IMR-90 (cell line): ENCODE results near the gene DHRS3. TPM values are rescaled to one million over a fixed set of nuclear protein-coding genes. Genes with fewer than 3 reads are reported as not detected.

Experiments used
- ATAC-seq: fragments of 200-7000 bp; cut with Tn5 transposase; 2 replicates; pipeline ENCODE4 v1.9.1; 2020; ENCODE audit warnings: low read depth, mild to moderate bottlenecking, moderate library complexity
- BruUV-seq: library from RNA; stranded (reverse); fragments of 400-500 nt; replicated peaks from 2 replicates; lab custom pipeline; 2021; lab: Mats Ljungman, UMichigan
- CTCF ChIA-PET: fragments of 300-600 bp; formaldehyde crosslinking; extraction: SDS; loops from one replicate; lab custom pipeline; 2021; ENCODE audit warnings: antibody characterized with exemption; lab: Yijun Ruan, JAX
- POLR2A ChIA-PET: fragments of 300-600 bp; sonication (Branson Sonifier 250); formaldehyde crosslinking; loops from one replicate; lab custom pipeline; 2022; ENCODE audit warnings: antibody characterized with exemption; ENCODE audit not compliant: unreplicated experiment; lab: Charles Lee
- DNase-seq: peaks from one replicate; pipeline ENCODE4 v3.0.0; 2013
- H2AFZ ChIP-seq: replicated peaks from 2 replicates; pipeline ENCODE3; 2013; ENCODE audit warnings: low read length, mild to moderate bottlenecking; ENCODE audit not compliant: poor library complexity
- H2AK5ac ChIP-seq: 2 replicates; pipeline ENCODE4 v1.6.1; 2013; ENCODE audit warnings: low read depth, low read length, inconsistent platforms
- H2AK9ac ChIP-seq: replicated peaks from 2 replicates; pipeline ENCODE3; 2013; ENCODE audit warnings: mild to moderate bottlenecking, low read depth, low read length, moderate library complexity; ENCODE audit not compliant: poor library complexity
- H2BK120ac ChIP-seq: 2 replicates; pipeline ENCODE4 v1.6.1; 2013; ENCODE audit warnings: low read depth, low read length, inconsistent platforms
- H2BK15ac ChIP-seq: 3 replicates; pipeline ENCODE4 v1.6.1; 2013; ENCODE audit warnings: low read depth, low read length, inconsistent platforms
- H2BK20ac ChIP-seq: 2 replicates; pipeline ENCODE4 v1.6.1; 2013; ENCODE audit warnings: low read depth, mild to moderate bottlenecking, inconsistent platforms, low read length, moderate library complexity
- H2BK5ac ChIP-seq: 2 replicates; pipeline ENCODE4 v1.6.1; 2013; ENCODE audit warnings: mild to moderate bottlenecking, low read depth, low read length, inconsistent platforms; ENCODE audit not compliant: poor library complexity, severe bottlenecking
- H3K14ac ChIP-seq: replicated peaks from 2 replicates; pipeline ENCODE4 v1.6.1; 2013; ENCODE audit warnings: low read depth, low read length, inconsistent platforms
- H3K18ac ChIP-seq: 2 replicates; pipeline ENCODE4 v1.6.1; 2013; ENCODE audit warnings: low read depth, low read length, control low read depth
- H3K23ac ChIP-seq: 2 replicates; pipeline ENCODE4 v1.6.1; 2013; ENCODE audit warnings: low read depth, low read length, inconsistent platforms
- H3K27ac ChIP-seq: 2 replicates; pipeline ENCODE4 v1.5.1; 2013; ENCODE audit warnings: mild to moderate bottlenecking, control low read depth, low read length; ENCODE audit not compliant: insufficient read depth
- H3K27me3 ChIP-seq: 2 replicates; pipeline ENCODE4 v1.6.1; 2013; ENCODE audit warnings: low read length; ENCODE audit not compliant: control insufficient read depth, insufficient read depth
- H3K36me3 ChIP-seq: 2 replicates; pipeline ENCODE4 v1.6.1; 2013; ENCODE audit warnings: low read length, mixed read lengths; ENCODE audit not compliant: control insufficient read depth, insufficient read depth
- H3K4ac ChIP-seq: 2 replicates; pipeline ENCODE4 v1.6.1; 2013; ENCODE audit warnings: low read depth, low read length, inconsistent platforms
- H3K4me1 ChIP-seq: 2 replicates; pipeline ENCODE4 v1.6.1; 2013; ENCODE audit warnings: low read length, mixed read lengths; ENCODE audit not compliant: control insufficient read depth, insufficient read depth
- H3K4me2 ChIP-seq: 2 replicates; pipeline ENCODE4 v1.6.1; 2013; ENCODE audit warnings: low read depth, mild to moderate bottlenecking, control low read depth, low read length, moderate library complexity
- H3K4me3 ChIP-seq: 2 replicates; pipeline ENCODE4 v1.5.1; 2013; ENCODE audit warnings: low read depth, mild to moderate bottlenecking, control low read depth, low read length, moderate library complexity; ENCODE audit not compliant: insufficient read depth
- H3K56ac ChIP-seq: 2 replicates; pipeline ENCODE4 v1.6.1; 2013; ENCODE audit warnings: low read length, inconsistent platforms; ENCODE audit not compliant: insufficient read depth; ENCODE audit errors: extremely low read depth
- H3K79me1 ChIP-seq, 2 experiments: 2 replicates each; pipeline ENCODE4 v1.6.1; 2013; ENCODE audit warnings: low read length in 2 of 2, inconsistent platforms in 1 of 2, low read depth in 1 of 2
- H3K9ac ChIP-seq: 2 replicates; pipeline ENCODE4 v1.6.1; 2013; ENCODE audit warnings: low read depth, low read length, control low read depth
- H3K9me1 ChIP-seq: 2 replicates; pipeline ENCODE4 v1.6.1; 2013; ENCODE audit warnings: low read length, inconsistent platforms; ENCODE audit not compliant: insufficient read depth
- H3K9me3 ChIP-seq: 2 replicates; pipeline ENCODE4 v1.6.1; 2013; ENCODE audit warnings: low read length; ENCODE audit not compliant: control insufficient read depth, insufficient read depth
- H4K20me1 ChIP-seq: 2 replicates; pipeline ENCODE4 v1.6.1; 2013; ENCODE audit warnings: low read length, inconsistent platforms; ENCODE audit not compliant: insufficient read depth
- H4K5ac ChIP-seq: 2 replicates; pipeline ENCODE4 v1.6.1; 2013; ENCODE audit warnings: mild to moderate bottlenecking, low read depth, low read length, control low read depth
- H4K8ac ChIP-seq, 2 experiments: 2 replicates each; pipeline ENCODE4 v1.6.1; 2013; ENCODE audit warnings: low read depth in 2 of 2, low read length in 2 of 2, control low read depth in 1 of 2, inconsistent platforms in 1 of 2
- H4K91ac ChIP-seq: 2 replicates; pipeline ENCODE4 v1.6.1; 2013; ENCODE audit warnings: low read depth, low read length, inconsistent platforms; ENCODE audit not compliant: insufficient read depth
- BHLHE40 ChIP-seq: fragments of 150-350 bp; IDR thresholded peaks from 2 replicates; pipeline ENCODE4 v1.6.1; 2016; ENCODE audit warnings: mild to moderate bottlenecking, low read depth, low read length
- CEBPB ChIP-seq: IDR thresholded peaks from 2 replicates; pipeline ENCODE4 v1.6.1; 2012; ENCODE audit warnings: low read depth, low read length, improper control_type of control experiment
- FOS ChIP-seq: fragments of 150-350 bp; IDR thresholded peaks from 2 replicates; pipeline ENCODE4 v1.6.1; 2016; ENCODE audit warnings: low read depth, low read length
- MAFK ChIP-seq: IDR thresholded peaks from 2 replicates; pipeline ENCODE4 v1.6.1; 2012; ENCODE audit warnings: low read depth, low read length, improper control_type of control experiment
- MXI1 ChIP-seq: IDR thresholded peaks from 2 replicates; pipeline ENCODE4 v1.6.1; 2012; ENCODE audit warnings: low read depth, mild to moderate bottlenecking, low read length, moderate library complexity, borderline replicate concordance
- NFE2L2 ChIP-seq: fragments of 150-350 bp; IDR thresholded peaks from 2 replicates; pipeline ENCODE4 v1.6.1; 2016; ENCODE audit warnings: low read depth, mild to moderate bottlenecking, low read length
- RCOR1 ChIP-seq: IDR thresholded peaks from 2 replicates; pipeline ENCODE4 v1.6.1; 2012; ENCODE audit warnings: mild to moderate bottlenecking, low read length, improper control_type of control experiment; ENCODE audit not compliant: insufficient replicate concordance
- RFX5 ChIP-seq: IDR thresholded peaks from 2 replicates; pipeline ENCODE4 v1.8.0; 2012; ENCODE audit warnings: low read depth, mild to moderate bottlenecking, low read length, moderate library complexity
- WGBS, 2 experiments: methylation state at CpG; one replicate each; pipeline versions ENCODE4 v1.1.5 to v1.1.7; 2013; ENCODE audit warnings: missing lambda C conversion rate in 2 of 2; ENCODE audit not compliant: insufficient read length in 1 of 2; ENCODE audit errors: extremely low coverage in 2 of 2; 5-methylcytosine and 5-hydroxymethylcytosine counted together
- dilution Hi-C: fragments of 300-500 bp; cut with HindIII; formaldehyde crosslinking; loops from one replicate; pipeline ENCODE4 v1.14.3; 2018; ENCODE audit warnings: low sequenced_read_pairs; ENCODE audit not compliant: unreplicated experiment
- in situ Hi-C: fragments of 300-500 bp; cut with MboI; formaldehyde crosslinking; loops from 3 replicates; pipeline ENCODE4 v1.14.3; 2019; ENCODE audit warnings: low sequenced_read_pairs, inconsistent platforms, mixed read lengths
- intact Hi-C: fragments of 100-400 bp; cut with micrococcal nuclease; formaldehyde crosslinking; loops from 2 replicates; pipeline ENCODE4 v1.10.0; 2022
- polyA plus RNA-seq, 3 experiments: library from polyadenylated mRNA; depleted of rRNA; stranded (reverse); fragments of >200 nt; gene quantifications; 2 replicates each; pipeline ENCODE4 v1.2.3, GENCODE V29; 2012; ENCODE audit warnings: low replicate concordance in 1 of 3
- total RNA-seq: library from RNA; depleted of rRNA; stranded (reverse); fragments of >200 nt; gene quantifications from 2 replicates; pipeline ENCODE4 v1.2.3, GENCODE V29; 2012
- TF ChIP-seq, protein P1 (sequence below): fragments of 150-350 bp; IDR thresholded peaks from 2 replicates; pipeline ENCODE4 v1.6.1; 2016; ENCODE audit warnings: low read depth, mild to moderate bottlenecking, low read length, moderate library complexity, borderline replicate concordance

The DHRS3 gene
- total and polyA plus RNA-seq, 2 of the 4 experiments (the other 2 are of a cell fraction), result 11.2 to 14.5 TPM

GRCh38 chr1:12572522-12572921 is 45.5 kb downstream of the DHRS3 start:
- TF ChIP-seq CEBPB, result no peak
- no peak for TF ChIP-seq RFX5
- TF ChIP-seq MXI1, result no peak
- TF ChIP-seq, protein P1, sequence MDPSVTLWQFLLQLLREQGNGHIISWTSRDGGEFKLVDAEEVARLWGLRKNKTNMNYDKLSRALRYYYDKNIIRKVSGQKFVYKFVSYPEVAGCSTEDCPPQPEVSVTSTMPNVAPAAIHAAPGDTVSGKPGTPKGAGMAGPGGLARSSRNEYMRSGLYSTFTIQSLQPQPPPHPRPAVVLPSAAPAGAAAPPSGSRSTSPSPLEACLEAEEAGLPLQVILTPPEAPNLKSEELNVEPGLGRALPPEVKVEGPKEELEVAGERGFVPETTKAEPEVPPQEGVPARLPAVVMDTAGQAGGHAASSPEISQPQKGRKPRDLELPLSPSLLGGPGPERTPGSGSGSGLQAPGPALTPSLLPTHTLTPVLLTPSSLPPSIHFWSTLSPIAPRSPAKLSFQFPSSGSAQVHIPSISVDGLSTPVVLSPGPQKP, result no peak
- TF ChIP-seq MAFK, result no peak
- no peak for TF ChIP-seq NFE2L2
- TF ChIP-seq FOS, result no peak
- no peak for TF ChIP-seq BHLHE40
- TF ChIP-seq RCOR1, result no peak
- Histone ChIP-seq H4K91ac (no peak overlapping the region), H2BK120ac (no peak overlapping the region), H3K4me2 (no peak overlapping the region), H3K9ac (no peak overlapping the region), H4K20me1 (no peaks in the 10 kb centered on the region), H2BK20ac (peak overlapping the region; percentile 5; the same call in 1 of the 2 replicates), H3K14ac (0 out of 2 replicates have a peak overlapping the region, but pooled peaks have one; percentile 15), H3K79me1 (no peaks in the 10 kb centered on the region), H4K8ac (no peak overlapping the region), H3K23ac (no peak overlapping the region), H3K18ac (no peak overlapping the region), H3K9me1 (peaks cover 11% of the 10 kb centered on the region), H3K27ac (no peak overlapping the region), H3K36me3 (peaks cover 40% of the 10 kb centered on the region), H3K9me3 (no peaks in the 10 kb centered on the region), H4K5ac (no peak overlapping the region), H2AK9ac (no peak overlapping the region), H2AK5ac (no peak overlapping the region; the same call in 1 of the 2 replicates), H3K4me1 (no peaks in the 10 kb centered on the region), H2BK15ac (no peak overlapping the region), H3K4me3 (no peak overlapping the region), H3K27me3 (no peaks in the 10 kb centered on the region), H2BK5ac (no peak overlapping the region), H3K56ac (no peak overlapping the region), H2AFZ (peak overlapping the region; percentile 4), H3K4ac (0 out of 2 replicates have a peak overlapping the region, but pooled peaks have one; percentile 0)
- no TSS peak for BruUV-seq
- ChIA-PET POLR2A (no interaction called here), CTCF (no interaction called here)
- in situ Hi-C loops, result no loop called here
- dilution Hi-C loops, result no loop called here
- DNase-seq (no peak), ATAC-seq (no peak)
- 100% methylated on average over 1 of the region's 7 CpGs; no CpG with 5 or more reads in 1 of the 2 experiments for WGBS, 2 experiments
- intact Hi-C loops, result no loop called here
